Measurements from ENCODE around the gene VTI1A.
A peak's percentile ranks its signal among the peaks of the same experiment; 100 is the strongest.
"Not testable (repeated sequence)": the region's sequence is repeated elsewhere in the genome, so short reads cannot be mapped to it uniquely, and the experiment has no call there.

The VTI1A gene

GRCh38 chr10:112552593-112553110 is 105.6 kb downstream of the VTI1A start:
- DNase-seq = no peak

DNA sequence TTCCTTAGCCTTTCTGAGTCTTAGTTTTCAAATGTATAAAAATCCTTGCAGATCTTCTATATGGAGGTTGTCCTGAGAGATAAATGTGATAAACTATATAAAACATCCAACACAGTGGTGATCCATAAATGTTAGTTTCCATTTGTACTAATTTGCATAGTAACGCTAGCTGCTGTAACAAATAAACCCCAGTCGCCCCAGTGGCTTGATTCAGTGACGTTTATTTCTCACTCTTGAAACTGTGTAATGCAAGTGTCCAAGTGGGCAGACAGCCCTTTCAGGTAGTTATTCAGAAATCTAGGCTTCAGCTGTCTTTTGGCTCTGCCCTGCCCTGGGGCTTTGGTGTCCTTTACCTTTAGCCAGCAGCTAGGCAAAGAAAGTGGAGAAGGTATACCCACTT is 106.3 kb downstream of the VTI1A start:
- no peak for DNase-seq

- no peak for DNase-seq
Measured at GRCh38 chr10:112554263-112554662, 107.2 kb downstream of the VTI1A start.

- no peak for DNase-seq
Measured at GRCh38 chr10:112557197-112557596, 110.2 kb downstream of the VTI1A start.

- no peak for DNase-seq
Measured at GRCh38 chr10:112558476-112559142, 111.6 kb downstream of the VTI1A start.

- no peak for DNase-seq
Measured at GRCh38 chr10:112559349-112559748, 112.3 kb downstream of the VTI1A start.

DNA sequence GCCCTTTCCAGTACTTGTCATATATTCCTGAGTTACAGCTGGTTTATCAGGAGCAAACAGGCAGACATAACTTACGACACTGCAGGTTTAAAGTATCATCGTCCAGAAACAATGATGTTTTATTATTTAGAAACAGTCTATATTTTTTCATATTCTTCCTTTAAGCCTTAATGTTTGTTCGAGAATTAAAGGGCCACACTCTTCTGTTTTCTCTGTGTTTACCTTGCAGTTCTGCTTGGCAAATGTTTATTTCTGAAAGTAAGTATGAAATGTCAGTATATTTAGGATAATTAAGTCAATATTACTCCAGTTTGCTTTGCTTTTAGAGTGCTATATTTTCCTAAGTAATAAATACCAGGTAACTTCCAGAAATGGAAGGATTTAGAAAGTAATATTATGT is 115.1 kb downstream of the VTI1A start:
- no peak for DNase-seq

DNA sequence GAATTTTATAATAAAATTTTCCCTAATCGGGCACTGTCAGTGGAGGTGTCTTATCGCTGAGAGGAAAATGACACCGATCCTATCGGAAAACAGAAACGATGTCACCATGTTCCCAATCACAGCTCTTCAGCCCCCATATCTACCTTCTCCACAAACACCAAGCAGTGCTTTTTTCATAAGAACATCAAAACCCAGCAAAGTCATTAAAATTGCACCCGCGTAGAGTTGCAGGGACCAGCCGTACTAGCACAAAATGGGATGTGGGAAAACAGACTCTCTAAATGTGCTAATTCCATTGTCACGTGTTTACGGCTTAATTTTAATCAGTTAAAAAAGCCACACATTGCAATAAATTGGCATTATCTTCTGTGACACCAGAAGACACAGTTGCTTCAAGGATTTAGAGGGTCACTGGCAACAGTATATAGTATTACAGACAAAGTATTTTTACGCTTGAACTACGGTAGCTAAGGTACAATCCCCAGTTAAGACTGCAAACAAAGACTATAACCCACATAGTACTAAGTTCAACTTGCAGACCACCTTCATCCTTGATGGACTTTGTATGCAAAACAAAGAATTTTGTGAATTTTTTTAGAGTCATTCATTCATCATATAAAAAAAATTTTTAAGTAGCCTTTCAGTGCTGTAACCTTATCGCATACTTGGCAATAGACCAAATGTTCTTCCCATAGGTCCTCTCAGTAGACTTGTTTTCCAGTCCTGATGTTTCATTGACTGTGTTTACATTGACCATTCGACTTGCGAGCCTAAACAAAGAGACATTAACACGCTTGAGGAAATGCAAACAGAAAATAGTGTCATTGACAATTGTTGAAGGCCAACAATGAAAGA is 116.0 kb downstream of the VTI1A start:
- no peak for DNase-seq

GRCh38 chr10:112564337-112564736 is 117.3 kb downstream of the VTI1A start:
- DNase-seq = no peak

- peak; percentile 35 for DNase-seq
Measured at GRCh38 chr10:112565434-112566053, 118.5 kb downstream of the VTI1A start.

DNA sequence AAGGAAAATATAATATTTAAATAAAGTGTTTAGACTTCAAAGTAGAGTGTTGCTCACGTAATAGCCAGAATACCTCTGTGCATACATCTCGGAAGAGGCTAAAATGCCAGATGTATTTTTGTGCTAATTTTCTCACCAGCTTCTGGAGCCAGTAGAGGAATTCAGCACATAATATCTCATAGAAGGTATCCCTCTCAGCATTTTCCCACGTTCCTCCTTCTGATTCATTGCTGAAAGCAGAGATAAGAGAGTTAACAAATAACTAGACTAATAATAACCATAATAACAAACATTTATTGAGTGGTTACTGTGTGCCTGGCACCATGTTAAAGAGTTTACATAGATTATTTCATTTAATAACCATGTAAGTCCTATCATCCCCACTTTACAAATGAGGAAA is 123.6 kb downstream of the VTI1A start:
- no peak for DNase-seq

GRCh38 chr10:112579578-112579977 is 132.6 kb downstream of the VTI1A start:
- DNase-seq = no peak

DNA sequence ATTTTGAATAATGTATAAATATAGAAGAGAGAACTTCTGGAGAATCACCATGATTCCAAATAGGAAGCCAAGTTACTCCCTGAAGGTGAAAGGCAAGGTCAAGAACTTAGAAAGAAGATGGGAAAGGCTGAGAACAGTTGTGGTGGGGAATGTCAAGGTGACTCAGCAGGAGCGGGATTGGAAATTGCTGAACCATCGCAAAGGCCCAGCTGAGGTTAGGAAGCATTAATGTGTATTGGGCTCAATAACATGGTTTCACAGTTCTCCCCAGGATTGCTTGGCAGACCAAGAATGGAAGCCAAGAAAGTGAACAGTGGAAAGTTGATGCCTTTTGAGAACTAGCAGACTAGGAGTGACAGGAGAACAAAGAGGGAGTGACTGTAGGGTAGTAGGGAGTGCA is 133.3 kb downstream of the VTI1A start:
- no peak for DNase-seq

DNA sequence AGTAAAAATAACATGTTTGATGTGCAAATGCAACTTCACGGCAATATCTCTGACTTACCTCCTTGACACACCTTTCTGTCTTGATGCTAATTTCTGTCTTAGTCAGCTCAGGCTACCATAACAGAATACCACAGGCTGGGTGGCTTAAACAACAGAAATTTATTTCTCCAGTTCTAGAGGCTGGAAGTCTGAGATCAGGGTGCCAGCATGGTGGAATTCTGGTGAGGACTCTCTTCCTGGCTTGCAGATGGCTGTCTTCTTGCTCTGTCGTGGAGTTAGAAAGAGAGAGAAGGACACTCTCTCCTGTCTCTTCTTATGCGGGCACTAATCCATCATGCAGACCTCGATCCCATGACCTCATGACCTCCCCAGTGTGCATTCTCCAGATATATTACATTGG is 134.9 kb downstream of the VTI1A start:
- no peak for DNase-seq

DNA sequence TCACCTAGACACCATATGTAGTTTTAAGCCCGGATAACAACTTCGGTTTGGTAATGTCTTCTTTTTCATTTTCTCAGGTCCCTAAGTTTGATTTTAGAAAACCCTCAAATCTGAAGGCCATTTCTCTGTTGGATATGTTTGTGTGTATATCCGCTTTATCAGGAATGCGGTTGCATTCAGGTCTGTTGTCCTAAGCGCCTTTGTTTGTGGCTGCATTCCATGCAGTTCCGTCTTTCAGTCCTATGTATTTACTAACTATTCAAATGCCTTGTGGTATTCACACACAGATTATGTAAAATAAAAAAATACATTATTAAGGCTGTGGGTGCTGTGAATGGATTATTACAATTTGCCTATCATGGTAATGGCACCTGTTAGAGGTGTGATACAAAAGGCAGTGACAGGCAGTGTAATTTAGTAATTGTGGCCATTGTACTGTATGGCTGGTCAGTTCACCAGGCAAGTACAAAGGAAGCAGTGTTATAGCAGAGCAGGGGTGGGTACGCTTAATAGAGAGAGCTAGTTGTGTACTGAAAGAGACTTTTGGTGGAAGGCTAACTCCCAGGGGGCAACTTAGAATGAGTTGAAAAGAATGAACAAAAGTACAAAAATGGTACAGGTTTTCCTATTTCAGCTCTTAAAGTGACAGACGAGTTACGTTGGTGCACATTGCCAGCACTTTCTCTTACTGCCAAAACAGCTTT is 136.4 kb downstream of the VTI1A start:
- DNase-seq = no peak

GRCh38 chr10:112584276-112584675 is 137.3 kb downstream of the VTI1A start:
- no peak for DNase-seq

GRCh38 chr10:112585126-112585525 is 138.1 kb downstream of the VTI1A start:
- DNase-seq = no peak

DNA sequence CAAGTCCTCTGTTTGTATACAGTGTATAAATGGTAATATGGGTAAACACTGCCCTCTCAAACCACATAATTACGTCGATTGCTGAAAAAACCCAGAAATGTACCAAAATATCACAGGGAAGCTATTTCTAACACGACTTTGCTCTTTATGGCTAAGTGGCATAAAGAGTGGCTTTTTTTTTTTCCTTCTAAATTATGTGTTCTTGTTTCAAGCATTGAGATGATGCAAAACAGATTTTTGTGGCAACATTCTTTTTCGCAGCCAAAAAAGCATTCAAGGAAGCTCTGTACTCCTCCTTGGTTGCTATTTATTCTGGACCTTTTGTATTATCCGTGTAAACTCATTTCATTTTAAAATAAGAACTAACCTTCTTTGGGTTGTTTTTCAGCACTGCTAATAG is 138.9 kb downstream of the VTI1A start:
- DNase-seq = no peak

- no peak for DNase-seq
Measured at GRCh38 chr10:112587729-112588128, 140.7 kb downstream of the VTI1A start.

DNA sequence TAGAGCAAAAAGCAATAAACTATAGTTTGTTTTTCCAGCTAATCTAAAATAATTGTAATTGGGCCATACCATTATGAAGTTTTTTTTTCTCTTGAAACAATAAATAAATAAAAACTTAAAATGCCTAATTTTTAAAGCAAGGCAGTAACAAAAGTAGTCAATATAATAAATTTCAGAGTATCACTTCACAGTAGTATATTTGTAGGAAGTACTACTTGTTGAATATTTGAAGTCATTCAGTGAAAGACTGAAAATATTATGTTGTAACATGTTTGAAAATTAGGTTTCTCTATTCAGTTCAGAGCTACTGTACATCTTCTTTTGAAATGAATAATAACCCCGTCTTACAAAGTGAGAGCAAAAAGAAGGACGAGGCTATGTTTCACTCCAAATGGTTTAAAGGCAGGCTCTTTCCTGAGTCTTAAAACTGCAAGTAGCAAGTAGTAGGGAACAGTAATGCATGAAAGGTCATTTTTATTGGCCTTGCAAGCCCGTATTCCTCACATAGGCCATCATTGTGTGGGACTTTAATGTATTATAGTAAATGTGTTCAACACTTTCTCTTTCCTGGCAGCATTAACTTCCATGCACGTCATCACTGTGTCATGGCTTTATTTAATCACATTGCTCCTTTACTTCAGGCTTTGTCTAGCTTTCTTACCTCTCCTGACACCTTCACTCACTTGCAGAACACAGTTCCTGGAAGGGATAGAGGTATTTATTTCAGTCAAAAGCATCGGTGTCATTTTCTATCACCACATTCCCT is 141.4 kb downstream of the VTI1A start:
- no peak for DNase-seq

DNA sequence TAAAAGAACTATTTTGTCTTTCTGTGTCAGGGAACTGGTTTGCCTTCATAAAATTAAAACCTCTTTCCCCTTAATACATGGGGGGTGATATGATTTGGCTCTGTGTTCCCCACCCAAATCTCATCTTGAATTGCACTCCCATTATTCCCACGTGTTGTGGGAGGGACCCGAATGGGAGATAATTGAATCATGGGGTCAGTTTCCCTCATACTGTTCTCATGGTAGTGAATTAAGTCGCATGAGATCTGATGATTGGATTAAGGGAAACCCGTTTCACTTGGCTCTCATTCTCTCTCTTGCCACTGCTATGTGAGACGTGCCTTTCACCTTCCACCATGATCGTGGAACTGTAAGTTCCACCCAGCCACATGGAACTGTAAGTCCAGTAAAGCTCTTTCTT is 142.1 kb downstream of the VTI1A start:
- no peak for DNase-seq

DNA sequence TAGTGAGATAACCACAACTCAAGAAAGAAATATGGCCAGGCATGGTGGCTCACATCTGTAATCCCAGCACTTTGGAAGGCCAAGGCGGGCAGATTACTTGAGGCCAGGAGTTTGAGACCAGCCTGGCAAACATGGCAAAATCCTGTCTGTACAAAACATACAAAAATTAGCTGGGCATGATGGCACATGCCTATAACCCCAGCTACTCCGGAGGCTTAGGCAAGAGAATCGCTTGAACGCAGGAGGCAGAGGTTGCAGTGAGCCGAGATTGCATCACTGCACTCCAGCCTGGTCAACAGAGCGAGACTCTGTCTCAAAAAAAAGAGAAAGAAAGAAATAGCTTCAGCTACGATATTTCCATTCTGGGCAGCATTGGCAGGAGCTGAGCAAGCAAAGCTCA is 143.8 kb downstream of the VTI1A start:
- not testable (repeated sequence) for DNase-seq

Data from activated CD4-positive, alpha-beta T cell treated with anti-CD3 and anti-CD28 coated beads, Interleukin-2, amount 50 U/mL, for 16 hours (primary cell).